Middle frontal gyrus (tissue), 1 donor: ENCODE data around the gene SULT1A4.
"Not testable (repeated sequence)": the region's sequence is repeated elsewhere in the genome, so short reads cannot be mapped to it uniquely, and the experiment has no call there.

Experiments used
- DNase-seq: peaks from one replicate; pipeline ENCODE4 v3.0.0-alpha.2; 2015; ENCODE audit warnings: low spot score; ENCODE audit errors: extremely low spot score

Gene SULT1A4

GRCh38 chr16:29459706-29460646 is at the start of gene SULT1A4:
TSS of gene SULT1A4 (plus strand) at chr16:29459913. CDS start at chr16:29461386, 1,473 bp downstream.
- not testable (repeated sequence) for DNase-seq

GRCh38 chr16:29423587-29423986 is 36.1 kb upstream of the SULT1A4 start:
- not testable (repeated sequence) for DNase-seq

GRCh38 chr16:29425390-29425789 is 34.3 kb upstream of the SULT1A4 start:
- not testable (repeated sequence) for DNase-seq

GRCh38 chr16:29453754-29454153 is 6.0 kb upstream of the SULT1A4 start:
- not testable (repeated sequence) for DNase-seq

GRCh38 chr16:29454269-29454668 is 5.4 kb upstream of the SULT1A4 start, which contains the start of the genes BOLA2 and SLX1B:
TSS of gene BOLA2 (minus strand) at chr16:29454351. CDS start at chr16:29454253, 98 bp downstream.
TSS of gene SLX1B (plus strand) at chr16:29454533.
- DNase-seq = not testable (repeated sequence)

- DNase-seq = not testable (repeated sequence)
Observed at GRCh38 chr16:29454828-29455227, 4.9 kb upstream of the SULT1A4 start.

GRCh38 chr16:29457660-29458059 is 2.1 kb upstream of the SULT1A4 start:
- not testable (repeated sequence) for DNase-seq

- DNase-seq = not testable (repeated sequence)
Observed at GRCh38 chr16:29460647-29461030, 926 bp downstream of the SULT1A4 start.

GRCh38 chr16:29465985-29466824 is 6.5 kb downstream of the SULT1A4 start:
- DNase-seq = not testable (repeated sequence)

- DNase-seq = not testable (repeated sequence)
Observed at GRCh38 chr16:29466904-29467303, 7.2 kb downstream of the SULT1A4 start.

GRCh38 chr16:29467654-29468366 is 8.1 kb downstream of the SULT1A4 start:
- DNase-seq = not testable (repeated sequence)

- DNase-seq = not testable (repeated sequence)
Observed at GRCh38 chr16:29469660-29470059, 9.9 kb downstream of the SULT1A4 start.

- DNase-seq = not testable (repeated sequence)
Observed at GRCh38 chr16:29472065-29472464, 12.4 kb downstream of the SULT1A4 start.

- DNase-seq = not testable (repeated sequence)
Observed at GRCh38 chr16:29482276-29482675, 22.6 kb downstream of the SULT1A4 start.

GRCh38 chr16:29506308-29506707 is 46.6 kb downstream of the SULT1A4 start, which contains the start of gene NPIPB12:
TSS of gene NPIPB12 (minus strand) at chr16:29506408.
- DNase-seq = not testable (repeated sequence)
